HG02973 (cell line): Measurements from ENCODE around the gene DPP6.

ENCODE experiments used
- ATAC-seq: cut with Tn5 transposase; IDR thresholded peaks from one replicate; pipeline ENCODE4 v1.9.1; 2021; ENCODE audit warnings: moderate library complexity; ENCODE audit not compliant: unreplicated experiment

The DPP6 gene

DNA sequence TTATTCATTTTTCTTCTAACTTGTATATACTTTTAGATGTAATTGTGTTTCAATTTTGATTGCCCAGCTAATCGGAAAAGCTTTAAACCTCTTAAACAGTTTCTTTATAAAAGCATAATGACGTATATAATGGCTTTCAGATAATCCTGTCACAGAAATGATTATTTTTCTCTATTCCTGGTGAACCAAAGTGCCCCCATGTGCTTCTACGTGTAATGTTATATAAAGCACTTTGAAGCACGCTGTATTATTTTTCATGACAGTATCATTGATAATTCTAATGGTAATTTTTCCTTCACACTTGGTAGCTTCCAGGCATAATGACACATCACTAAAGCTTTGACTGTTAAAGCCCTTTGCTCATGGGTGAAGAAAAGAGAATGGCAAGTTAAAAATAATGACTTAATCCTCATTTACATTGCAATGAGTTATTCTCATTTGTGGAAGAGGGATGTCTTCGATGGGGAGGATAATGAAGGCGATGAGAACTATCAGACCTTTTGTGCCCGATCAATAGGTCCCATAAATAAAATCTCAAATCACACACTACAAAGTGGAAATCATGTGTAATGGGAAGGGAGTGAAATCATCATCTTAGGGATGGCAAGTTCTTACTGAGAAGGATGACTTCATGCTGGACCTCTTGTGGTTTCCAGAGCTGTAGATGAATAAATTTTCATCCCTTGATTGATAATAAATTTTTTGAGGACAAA is 460.1 kb downstream of the DPP6 start:
- ATAC-seq: no peak

- no peak for ATAC-seq
Measured at GRCh38 chr7:154517768-154518167, 465.6 kb downstream of the DPP6 start.

DNA sequence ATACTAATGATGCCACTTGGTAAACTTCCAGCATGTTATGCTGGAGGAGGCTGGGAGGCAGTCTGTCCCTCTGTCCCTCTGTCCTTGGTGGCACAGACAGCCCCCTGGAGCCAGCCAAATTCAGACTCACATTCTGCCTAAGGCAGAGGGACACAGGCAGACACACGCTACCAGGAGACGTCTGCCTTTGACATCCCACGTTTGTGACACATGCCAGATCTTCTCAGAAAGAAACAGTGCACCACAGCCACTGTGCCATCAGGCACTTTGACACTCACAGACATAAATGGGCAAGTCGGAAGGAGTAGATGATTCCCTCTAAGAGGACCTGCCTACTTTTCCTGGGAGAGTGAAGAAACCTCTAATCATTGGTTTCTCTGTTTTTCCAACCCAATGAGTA is 467.0 kb downstream of the DPP6 start:
- ATAC-seq: no peak

DNA sequence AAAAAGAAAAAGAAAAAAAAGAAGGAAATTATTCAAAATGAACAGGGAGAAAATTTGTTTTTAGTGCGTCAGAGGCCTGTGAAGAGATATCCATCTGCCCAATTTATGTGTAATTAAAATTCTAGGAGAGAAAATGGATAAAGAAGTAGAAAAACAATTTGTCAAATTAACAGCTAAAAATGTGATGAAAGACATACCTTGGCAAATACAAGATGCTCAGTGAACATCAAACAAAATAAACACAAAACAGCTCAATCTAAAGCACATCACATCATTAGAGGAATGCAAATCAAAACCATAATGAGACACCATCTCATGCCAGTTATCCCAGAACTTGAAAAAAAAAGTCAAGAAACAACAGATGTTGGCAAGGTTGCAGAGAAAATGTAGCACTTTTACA is 477.9 kb downstream of the DPP6 start:
- no peak for ATAC-seq

DNA sequence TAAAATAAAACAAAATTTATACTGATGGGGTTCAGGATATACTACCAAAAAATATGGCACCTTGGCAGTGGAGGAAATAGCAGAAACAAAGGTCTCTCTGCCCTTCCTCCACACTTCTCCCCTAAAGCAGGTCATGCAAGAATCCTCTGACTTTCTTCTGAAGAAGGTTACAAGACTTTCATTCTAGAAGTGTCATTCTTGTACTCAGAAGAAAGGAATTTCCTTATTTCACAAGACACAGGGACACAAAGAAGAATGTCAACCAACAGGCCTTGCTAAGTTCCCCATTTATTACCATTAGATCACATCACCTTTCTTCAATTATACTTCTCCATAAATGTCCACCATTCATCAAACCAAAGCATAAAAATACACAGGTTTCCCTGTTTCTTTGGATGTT is 480.6 kb downstream of the DPP6 start:
- no peak for ATAC-seq

GRCh38 chr7:154540596-154540995 is 488.4 kb downstream of the DPP6 start:
- no peak for ATAC-seq

GRCh38 chr7:154541606-154542005 is 489.4 kb downstream of the DPP6 start:
- no peak for ATAC-seq

- ATAC-seq: no peak
Measured at GRCh38 chr7:154546946-154547587, 494.9 kb downstream of the DPP6 start.

DNA sequence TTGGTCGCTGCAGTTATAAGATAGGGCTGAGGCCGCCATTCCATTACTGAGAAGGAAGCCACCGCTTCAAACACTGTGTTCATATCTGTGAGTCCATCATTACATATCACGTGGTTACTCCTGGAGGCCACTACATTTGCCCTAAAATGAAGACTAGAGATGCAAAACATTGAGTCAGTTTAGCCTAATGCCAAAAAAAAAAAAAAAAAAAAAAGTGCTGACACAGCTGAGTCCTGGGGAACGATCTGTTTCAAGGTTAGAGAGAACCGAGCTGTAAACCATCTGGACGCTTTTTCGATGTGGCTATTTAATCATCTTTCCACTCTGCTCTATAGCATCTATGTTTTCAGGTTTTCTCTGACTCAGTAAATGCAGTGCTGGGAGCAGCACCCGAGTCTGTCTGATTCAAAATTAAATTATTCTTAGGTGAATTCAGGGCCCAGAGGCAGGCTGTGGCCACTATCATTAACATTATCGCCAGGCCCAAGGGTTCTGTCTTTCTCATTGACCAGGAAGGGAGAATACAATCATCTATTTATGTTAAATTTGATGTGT is 501.6 kb downstream of the DPP6 start:
- no peak for ATAC-seq

DNA sequence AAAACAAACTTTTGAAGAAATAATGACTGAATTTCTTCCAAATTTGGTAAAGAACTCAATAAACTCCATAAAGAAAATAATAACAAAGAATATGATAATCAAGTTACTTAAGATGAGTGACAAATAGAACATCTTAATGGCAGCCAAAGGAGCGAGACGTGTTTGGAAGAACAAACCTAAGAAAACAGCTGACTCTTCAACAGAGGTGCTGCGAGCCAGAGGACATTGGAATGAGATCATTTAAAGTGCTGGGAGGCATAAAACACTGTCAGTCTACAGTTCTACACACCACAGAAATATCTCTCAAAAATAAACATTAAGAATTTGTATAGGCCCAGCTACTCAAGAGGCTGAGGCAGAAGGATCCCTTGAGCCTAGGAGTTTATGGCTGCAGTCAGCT is 507.3 kb downstream of the DPP6 start:
- no peak for ATAC-seq

- no peak for ATAC-seq
Measured at GRCh38 chr7:154564676-154565075, 512.5 kb downstream of the DPP6 start.

DNA sequence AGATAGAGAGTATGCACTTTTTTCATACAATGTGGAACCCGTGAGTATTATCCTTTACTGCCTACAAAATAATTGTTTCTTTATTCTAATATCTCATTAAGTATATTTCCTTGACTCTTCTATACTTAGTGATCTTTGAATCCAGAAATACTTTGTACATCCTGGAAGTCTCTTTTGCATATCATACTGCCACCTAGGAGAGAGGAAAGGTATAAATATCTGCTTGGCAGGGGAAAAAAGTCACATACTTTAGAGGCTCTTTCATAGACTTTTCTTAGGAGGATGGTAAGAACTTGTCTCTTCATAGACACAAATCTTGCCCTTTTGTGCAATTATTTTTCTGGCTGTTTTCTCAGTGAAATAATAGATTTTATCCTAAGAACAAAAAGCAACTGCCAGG is 514.7 kb downstream of the DPP6 start:
- no peak for ATAC-seq

DNA sequence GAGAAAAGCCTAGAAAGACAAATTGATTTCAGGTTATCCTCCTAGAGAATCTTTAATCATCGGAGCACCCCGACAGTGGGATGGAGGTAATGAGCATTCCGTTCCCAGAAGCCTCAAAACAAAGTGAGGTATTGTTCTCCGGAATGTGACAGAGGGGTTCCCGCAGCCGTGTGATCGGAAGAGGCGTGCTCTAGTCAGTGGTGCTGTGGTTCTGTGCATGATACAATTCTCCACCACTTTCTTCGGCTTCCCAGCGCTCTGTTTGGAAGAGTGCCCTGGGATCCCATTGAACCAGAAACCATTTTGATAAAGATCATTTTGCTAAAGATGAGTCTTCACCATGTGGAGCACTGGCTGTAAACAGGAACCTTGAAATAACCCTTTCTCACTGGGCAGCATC is 516.1 kb downstream of the DPP6 start:
- no peak for ATAC-seq

DNA sequence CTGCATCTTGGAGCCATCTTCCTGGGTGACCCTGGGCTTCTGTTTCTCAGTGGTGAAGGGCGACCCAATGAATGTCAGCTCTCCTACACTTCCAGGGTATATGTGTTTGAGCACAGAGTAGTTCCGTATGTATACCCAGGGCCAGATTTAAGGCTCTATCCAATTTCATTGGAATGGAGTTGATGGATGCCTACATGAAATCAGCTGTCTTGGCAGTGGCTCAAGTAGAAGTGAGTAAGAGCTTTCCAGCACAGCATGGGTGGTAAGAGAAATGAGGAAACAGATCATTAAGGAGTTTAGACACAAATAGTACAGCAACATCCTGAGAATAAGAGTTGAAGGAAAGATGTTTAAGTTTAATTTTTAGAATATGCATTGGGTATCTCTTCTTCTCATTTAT is 517.7 kb downstream of the DPP6 start:
- ATAC-seq: no peak

GRCh38 chr7:154571772-154572171 is 519.6 kb downstream of the DPP6 start:
- no peak for ATAC-seq

DNA sequence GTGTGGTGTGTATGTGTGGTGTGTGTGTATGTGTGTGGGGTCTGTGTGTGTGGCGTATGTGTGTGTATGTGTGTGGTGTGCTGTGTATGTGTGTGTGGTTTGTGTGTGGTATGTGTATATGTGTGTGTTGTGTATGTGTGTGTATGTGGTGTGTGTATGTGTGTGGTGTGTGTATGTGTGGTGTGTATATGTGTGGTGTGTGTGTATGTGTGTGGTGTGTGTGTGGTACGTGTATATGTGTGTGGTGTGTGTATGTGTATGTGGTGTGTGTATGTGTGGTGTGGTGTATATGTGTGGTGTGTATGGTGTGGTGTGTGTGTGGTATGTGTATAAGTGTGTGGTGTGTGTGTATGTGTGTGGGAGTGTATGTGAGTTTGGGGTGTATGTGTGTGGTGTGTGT is 522.0 kb downstream of the DPP6 start:
- ATAC-seq: no peak

- ATAC-seq: no peak
Measured at GRCh38 chr7:154575497-154575896, 523.3 kb downstream of the DPP6 start.

- no peak for ATAC-seq
Measured at GRCh38 chr7:154576604-154577003, 524.4 kb downstream of the DPP6 start.

DNA sequence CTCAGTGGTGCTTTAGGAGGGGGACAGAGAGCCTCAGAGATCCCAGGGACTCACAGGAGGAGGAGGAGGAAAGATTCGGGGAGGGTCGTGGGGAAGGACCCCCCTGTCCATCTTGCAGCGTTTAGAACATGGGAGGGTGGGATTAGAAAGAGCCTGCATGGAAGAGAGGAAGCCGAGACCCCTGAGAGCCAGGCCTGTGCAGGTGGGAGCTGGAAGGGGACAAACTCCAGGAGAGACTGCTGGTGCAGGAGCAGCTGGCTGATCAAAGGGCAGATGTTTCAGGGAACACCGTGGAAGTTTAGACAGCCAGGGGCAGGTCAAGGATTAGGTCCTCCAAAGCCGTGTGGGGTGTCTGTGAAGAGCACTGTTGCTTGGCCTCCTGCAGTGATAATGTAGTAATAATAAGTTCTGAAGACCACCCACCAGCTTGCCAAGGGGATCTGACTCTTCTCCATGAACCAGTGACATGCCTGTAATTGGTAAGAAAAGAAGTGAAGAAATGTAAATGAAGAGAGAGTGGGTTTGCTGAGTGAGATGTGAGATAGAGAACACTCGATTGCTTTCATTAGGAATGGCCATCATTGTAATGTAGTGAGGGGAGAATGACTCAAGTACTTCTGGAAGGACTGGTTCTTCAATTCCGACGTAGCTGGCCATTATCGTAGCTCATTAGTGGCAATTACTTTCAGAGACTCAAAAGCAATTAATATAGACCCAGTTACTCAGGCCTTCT is 525.1 kb downstream of the DPP6 start:
- no peak for ATAC-seq

DNA sequence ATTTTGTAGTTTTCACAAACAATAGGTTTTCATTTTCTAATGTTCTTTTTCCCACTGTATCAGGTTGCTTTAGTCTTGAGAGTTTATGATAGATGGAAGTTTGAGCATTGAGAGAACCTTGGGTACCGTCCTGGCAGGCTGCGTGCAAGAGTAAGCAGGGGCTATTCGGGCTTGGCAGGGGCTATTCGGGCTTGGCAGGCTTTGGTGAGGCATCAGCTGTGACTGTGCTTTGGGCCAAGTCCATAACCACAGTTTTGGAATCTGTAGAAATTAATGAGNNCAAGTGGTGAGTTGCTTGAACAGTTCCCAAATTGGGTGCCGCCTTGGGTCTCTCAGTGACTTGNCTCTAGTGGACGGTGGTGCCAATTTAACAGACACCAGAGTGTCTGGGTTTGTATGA is 526.1 kb downstream of the DPP6 start:
- ATAC-seq: no peak

DNA sequence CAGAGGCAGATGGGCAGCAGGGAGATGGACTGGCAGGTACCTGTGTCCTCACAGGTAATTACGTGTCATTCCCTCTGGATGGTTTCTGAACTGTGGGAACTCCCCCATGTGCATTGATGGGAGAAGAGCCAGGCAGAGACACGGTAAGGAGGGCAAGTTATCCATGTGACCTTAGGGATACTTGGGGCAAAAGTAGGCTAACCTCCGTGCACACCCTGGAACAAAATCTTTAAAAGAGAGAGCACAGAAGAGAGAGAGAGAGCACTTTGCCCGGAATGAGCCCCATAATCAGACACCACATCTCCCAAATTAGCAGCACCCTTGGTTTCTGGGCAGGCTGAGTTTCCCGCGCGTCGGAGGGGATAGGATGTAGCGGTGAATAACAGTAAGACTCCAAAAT is 527.5 kb downstream of the DPP6 start:
- ATAC-seq: no peak
